IMR-90 (cell line): ENCODE data around the gene GPR39. TPM values are rescaled to one million over a fixed set of nuclear protein-coding genes. Genes with fewer than 3 reads are reported as not detected.

Experiments
- ATAC-seq: fragments of 200-7000 bp; cut with Tn5 transposase; 2 replicates; pipeline ENCODE4 v1.9.1; 2020; ENCODE audit warnings: low read depth, mild to moderate bottlenecking, moderate library complexity
- BruUV-seq: library from RNA; stranded (reverse); fragments of 400-500 nt; replicated peaks from 2 replicates; lab custom pipeline; 2021; lab: Mats Ljungman, UMichigan
- CTCF ChIA-PET: fragments of 300-600 bp; formaldehyde crosslinking; extraction: SDS; loops from one replicate; lab custom pipeline; 2021; ENCODE audit warnings: antibody characterized with exemption; lab: Yijun Ruan, JAX
- POLR2A ChIA-PET: fragments of 300-600 bp; sonication (Branson Sonifier 250); formaldehyde crosslinking; loops from one replicate; lab custom pipeline; 2022; ENCODE audit warnings: antibody characterized with exemption; ENCODE audit not compliant: unreplicated experiment; lab: Charles Lee
- DNase-seq: peaks from one replicate; pipeline ENCODE4 v3.0.0; 2013
- H2AFZ ChIP-seq: replicated peaks from 2 replicates; pipeline ENCODE3; 2013; ENCODE audit warnings: low read length, mild to moderate bottlenecking; ENCODE audit not compliant: poor library complexity
- H2AK5ac ChIP-seq: 2 replicates; pipeline ENCODE4 v1.6.1; 2013; ENCODE audit warnings: low read depth, low read length, inconsistent platforms
- H2AK9ac ChIP-seq: replicated peaks from 2 replicates; pipeline ENCODE3; 2013; ENCODE audit warnings: mild to moderate bottlenecking, low read depth, low read length, moderate library complexity; ENCODE audit not compliant: poor library complexity
- H2BK120ac ChIP-seq: 2 replicates; pipeline ENCODE4 v1.6.1; 2013; ENCODE audit warnings: low read depth, low read length, inconsistent platforms
- H2BK15ac ChIP-seq: 3 replicates; pipeline ENCODE4 v1.6.1; 2013; ENCODE audit warnings: low read depth, low read length, inconsistent platforms
- H2BK20ac ChIP-seq: 2 replicates; pipeline ENCODE4 v1.6.1; 2013; ENCODE audit warnings: low read depth, mild to moderate bottlenecking, inconsistent platforms, low read length, moderate library complexity
- H2BK5ac ChIP-seq: 2 replicates; pipeline ENCODE4 v1.6.1; 2013; ENCODE audit warnings: mild to moderate bottlenecking, low read depth, low read length, inconsistent platforms; ENCODE audit not compliant: poor library complexity, severe bottlenecking
- H3K14ac ChIP-seq: replicated peaks from 2 replicates; pipeline ENCODE4 v1.6.1; 2013; ENCODE audit warnings: low read depth, low read length, inconsistent platforms
- H3K18ac ChIP-seq: 2 replicates; pipeline ENCODE4 v1.6.1; 2013; ENCODE audit warnings: low read depth, low read length, control low read depth
- H3K23ac ChIP-seq: 2 replicates; pipeline ENCODE4 v1.6.1; 2013; ENCODE audit warnings: low read depth, low read length, inconsistent platforms
- H3K27ac ChIP-seq: 2 replicates; pipeline ENCODE4 v1.5.1; 2013; ENCODE audit warnings: mild to moderate bottlenecking, control low read depth, low read length; ENCODE audit not compliant: insufficient read depth
- H3K27me3 ChIP-seq: 2 replicates; pipeline ENCODE4 v1.6.1; 2013; ENCODE audit warnings: low read length; ENCODE audit not compliant: control insufficient read depth, insufficient read depth
- H3K36me3 ChIP-seq: 2 replicates; pipeline ENCODE4 v1.6.1; 2013; ENCODE audit warnings: low read length, mixed read lengths; ENCODE audit not compliant: control insufficient read depth, insufficient read depth
- H3K4ac ChIP-seq: 2 replicates; pipeline ENCODE4 v1.6.1; 2013; ENCODE audit warnings: low read depth, low read length, inconsistent platforms
- H3K4me1 ChIP-seq: 2 replicates; pipeline ENCODE4 v1.6.1; 2013; ENCODE audit warnings: low read length, mixed read lengths; ENCODE audit not compliant: control insufficient read depth, insufficient read depth
- H3K4me2 ChIP-seq: 2 replicates; pipeline ENCODE4 v1.6.1; 2013; ENCODE audit warnings: low read depth, mild to moderate bottlenecking, control low read depth, low read length, moderate library complexity
- H3K4me3 ChIP-seq: 2 replicates; pipeline ENCODE4 v1.5.1; 2013; ENCODE audit warnings: low read depth, mild to moderate bottlenecking, control low read depth, low read length, moderate library complexity; ENCODE audit not compliant: insufficient read depth
- H3K56ac ChIP-seq: 2 replicates; pipeline ENCODE4 v1.6.1; 2013; ENCODE audit warnings: low read length, inconsistent platforms; ENCODE audit not compliant: insufficient read depth; ENCODE audit errors: extremely low read depth
- H3K79me1 ChIP-seq, 2 experiments: 2 replicates each; pipeline ENCODE4 v1.6.1; 2013; ENCODE audit warnings: low read length in 2 of 2, inconsistent platforms in 1 of 2, low read depth in 1 of 2
- H3K9ac ChIP-seq: 2 replicates; pipeline ENCODE4 v1.6.1; 2013; ENCODE audit warnings: low read depth, low read length, control low read depth
- H3K9me1 ChIP-seq: 2 replicates; pipeline ENCODE4 v1.6.1; 2013; ENCODE audit warnings: low read length, inconsistent platforms; ENCODE audit not compliant: insufficient read depth
- H3K9me3 ChIP-seq: 2 replicates; pipeline ENCODE4 v1.6.1; 2013; ENCODE audit warnings: low read length; ENCODE audit not compliant: control insufficient read depth, insufficient read depth
- H4K20me1 ChIP-seq: 2 replicates; pipeline ENCODE4 v1.6.1; 2013; ENCODE audit warnings: low read length, inconsistent platforms; ENCODE audit not compliant: insufficient read depth
- H4K5ac ChIP-seq: 2 replicates; pipeline ENCODE4 v1.6.1; 2013; ENCODE audit warnings: mild to moderate bottlenecking, low read depth, low read length, control low read depth
- H4K8ac ChIP-seq, 2 experiments: 2 replicates each; pipeline ENCODE4 v1.6.1; 2013; ENCODE audit warnings: low read depth in 2 of 2, low read length in 2 of 2, control low read depth in 1 of 2, inconsistent platforms in 1 of 2
- H4K91ac ChIP-seq: 2 replicates; pipeline ENCODE4 v1.6.1; 2013; ENCODE audit warnings: low read depth, low read length, inconsistent platforms; ENCODE audit not compliant: insufficient read depth
- CEBPB ChIP-seq: IDR thresholded peaks from 2 replicates; pipeline ENCODE4 v1.6.1; 2012; ENCODE audit warnings: low read depth, low read length, improper control_type of control experiment
- CHD1 ChIP-seq: IDR thresholded peaks from 2 replicates; pipeline ENCODE4 v1.6.1; 2012; ENCODE audit warnings: low read depth, low read length, improper control_type of control experiment
- MAFK ChIP-seq: IDR thresholded peaks from 2 replicates; pipeline ENCODE4 v1.6.1; 2012; ENCODE audit warnings: low read depth, low read length, improper control_type of control experiment
- MXI1 ChIP-seq: IDR thresholded peaks from 2 replicates; pipeline ENCODE4 v1.6.1; 2012; ENCODE audit warnings: low read depth, mild to moderate bottlenecking, low read length, moderate library complexity, borderline replicate concordance
- NFE2L2 ChIP-seq: fragments of 150-350 bp; IDR thresholded peaks from 2 replicates; pipeline ENCODE4 v1.6.1; 2016; ENCODE audit warnings: low read depth, mild to moderate bottlenecking, low read length
- RAD21 ChIP-seq: IDR thresholded peaks from 2 replicates; pipeline ENCODE4 v1.6.1; 2012; ENCODE audit warnings: low read length, improper control_type of control experiment
- WGBS, 2 experiments: methylation state at CpG; one replicate each; pipeline versions ENCODE4 v1.1.5 to v1.1.7; 2013; ENCODE audit warnings: missing lambda C conversion rate in 2 of 2; ENCODE audit not compliant: insufficient read length in 1 of 2; ENCODE audit errors: extremely low coverage in 2 of 2; 5-methylcytosine and 5-hydroxymethylcytosine counted together
- dilution Hi-C: fragments of 300-500 bp; cut with HindIII; formaldehyde crosslinking; loops from one replicate; pipeline ENCODE4 v1.14.3; 2018; ENCODE audit warnings: low sequenced_read_pairs; ENCODE audit not compliant: unreplicated experiment
- in situ Hi-C: fragments of 300-500 bp; cut with MboI; formaldehyde crosslinking; loops from 3 replicates; pipeline ENCODE4 v1.14.3; 2019; ENCODE audit warnings: low sequenced_read_pairs, inconsistent platforms, mixed read lengths
- intact Hi-C: fragments of 100-400 bp; cut with micrococcal nuclease; formaldehyde crosslinking; loops from 2 replicates; pipeline ENCODE4 v1.10.0; 2022
- polyA plus RNA-seq, 3 experiments: library from polyadenylated mRNA; depleted of rRNA; stranded (reverse); fragments of >200 nt; gene quantifications; 2 replicates each; pipeline ENCODE4 v1.2.3, GENCODE V29; 2012; ENCODE audit warnings: low replicate concordance in 1 of 3
- total RNA-seq: library from RNA; depleted of rRNA; stranded (reverse); fragments of >200 nt; gene quantifications from 2 replicates; pipeline ENCODE4 v1.2.3, GENCODE V29; 2012
- TF ChIP-seq, protein P1 (sequence below): fragments of 150-350 bp; IDR thresholded peaks from 2 replicates; pipeline ENCODE4 v1.6.1; 2017; ENCODE audit warnings: mild to moderate bottlenecking, antibody characterized with exemption, low read length, low read depth

GPR39 gene
- total and polyA plus RNA-seq, 2 of the 4 experiments (the other 2 are of a cell fraction), result 4.4 to 9.0 TPM

DNA sequence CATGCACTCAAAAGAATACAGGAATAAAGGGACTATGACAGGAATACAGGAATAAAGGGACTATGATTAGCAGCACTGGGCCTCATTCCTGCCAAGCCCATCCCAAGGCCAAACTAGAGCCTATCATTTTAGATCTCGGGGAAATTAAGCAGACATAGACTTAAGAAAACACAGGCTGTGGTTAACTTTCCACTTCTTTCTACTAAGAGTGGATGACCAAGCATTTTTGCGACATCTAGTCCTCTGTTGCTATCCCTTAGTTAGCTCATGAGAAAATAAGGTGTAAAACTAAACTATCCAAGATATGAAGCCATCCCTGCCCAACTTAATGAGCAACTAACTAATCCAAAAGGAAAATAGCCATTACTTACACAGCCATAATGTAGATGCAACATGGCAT, 247.5 kb downstream of the GPR39 start:
- H3K4me2 ChIP-seq, result no peak overlapping the region

More for the DNA sequence above, 247.5 kb downstream of the GPR39 start:
- Histone ChIP-seq H2BK20ac (no peak overlapping the region), H3K56ac (no peak overlapping the region), H2BK15ac (no peak overlapping the region), H3K79me1 (peaks cover 25 to 73% of the 10 kb centered on the region in 2 experiments), H2BK120ac (no peak overlapping the region), H2BK5ac (peak overlapping the region; percentile 19), H3K4me1 (peaks cover 8% of the 10 kb centered on the region), H3K36me3 (peaks cover 10% of the 10 kb centered on the region; the same call in 1 of the 2 replicates), H3K4me3 (no peak overlapping the region), H3K27ac (no peak overlapping the region), H3K23ac (peak overlapping the region; percentile 42; the same call in 1 of the 2 replicates), H4K5ac (0 out of 2 replicates have a peak overlapping the region, but pooled peaks have one; percentile 25), H2AK5ac (no peak overlapping the region), H3K9me3 (no peaks in the 10 kb centered on the region), H4K91ac (no peak overlapping the region), H2AFZ (no peak overlapping the region), H2AK9ac (no peak overlapping the region), H3K9me1 (peaks cover 18% of the 10 kb centered on the region), H3K9ac (no peak overlapping the region), H3K27me3 (no peaks in the 10 kb centered on the region), H4K20me1 (peaks cover 8% of the 10 kb centered on the region), H3K4ac (no peak overlapping the region), H3K14ac (no peak overlapping the region), H3K18ac (peak overlapping the region; percentile 22; the same call in 1 of the 2 replicates), H4K8ac (peak overlapping the region in 1 of 2 experiments; percentile 38; a peak in 1 of 4 replicates)
- ATAC-seq, result no peak
- DNase-seq, result peak; percentile 44
- no TSS peak for BruUV-seq
- ChIA-PET POLR2A (no interaction called here), CTCF (no interaction called here)
- intact Hi-C loops, result no loop called here
- dilution Hi-C loops, result no loop called here
- no peak for TF ChIP-seq MXI1
- TF ChIP-seq CEBPB, result no peak
- no peak for TF ChIP-seq RAD21
- TF ChIP-seq NFE2L2, result peak; percentile 33; the same call in 1 of the 2 replicates
- no peak for TF ChIP-seq CHD1
- TF ChIP-seq, protein P1, sequence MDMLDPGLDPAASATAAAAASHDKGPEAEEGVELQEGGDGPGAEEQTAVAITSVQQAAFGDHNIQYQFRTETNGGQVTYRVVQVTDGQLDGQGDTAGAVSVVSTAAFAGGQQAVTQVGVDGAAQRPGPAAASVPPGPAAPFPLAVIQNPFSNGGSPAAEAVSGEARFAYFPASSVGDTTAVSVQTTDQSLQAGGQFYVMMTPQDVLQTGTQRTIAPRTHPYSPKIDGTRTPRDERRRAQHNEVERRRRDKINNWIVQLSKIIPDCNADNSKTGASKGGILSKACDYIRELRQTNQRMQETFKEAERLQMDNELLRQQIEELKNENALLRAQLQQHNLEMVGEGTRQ, result no peak
- TF ChIP-seq MAFK, result 0 out of 2 replicates have a peak, but pooled peaks have one; percentile 13
- WGBS, 2 experiments, result no CpG with 5 or more reads among the region's 2 CpGs
- in situ Hi-C loops, result loop anchor here (25.0 kb wide), 2 partner anchors 898 to 1173 kb away; partner anchors contain the start of gene NCKAP5
